MM.1S (cell line): ENCODE results near the gene BZW2.

Experiments used
- DNase-seq: peaks from one replicate; pipeline ENCODE4 v3.0.0-alpha.2; 2015
- H2AFZ ChIP-seq: fragments of 300-600 bp; sonication (generic); 2 replicates; pipeline ENCODE4 v1.6.0; 2016; ENCODE audit warnings: antibody characterized with exemption, low read length
- H3F3A ChIP-seq: fragments of 300-600 bp; sonication (generic); 2 replicates; pipeline ENCODE4 v1.6.1; 2016; ENCODE audit warnings: mild to moderate bottlenecking, antibody characterized with exemption, low read length, moderate library complexity, mixed read lengths; ENCODE audit not compliant: insufficient read depth
- H3K27ac ChIP-seq: fragments of 300-600 bp; sonication (generic); 2 replicates; pipeline ENCODE4 v1.5.1; 2016; ENCODE audit warnings: mild to moderate bottlenecking, low read length
- H3K27me3 ChIP-seq: fragments of 300-600 bp; sonication (generic); replicated peaks from 2 replicates; pipeline ENCODE4 v1.6.0; 2016; ENCODE audit warnings: low read length; ENCODE audit not compliant: insufficient read depth
- H3K36me3 ChIP-seq: fragments of 300-600 bp; sonication (generic); replicated peaks from 2 replicates; pipeline ENCODE4 v1.6.1; 2016; ENCODE audit warnings: mild to moderate bottlenecking, low read length, mixed read lengths; ENCODE audit not compliant: insufficient read depth
- H3K4me1 ChIP-seq: fragments of 300-600 bp; sonication (generic); 2 replicates; pipeline ENCODE4 v1.6.1; 2016; ENCODE audit warnings: low read length, mixed read lengths
- H3K4me2 ChIP-seq: fragments of 300-600 bp; sonication (generic); 2 replicates; pipeline ENCODE4 v1.6.0; 2016; ENCODE audit warnings: low read depth, low read length
- H3K4me3 ChIP-seq: fragments of 300-600 bp; sonication (generic); 2 replicates; pipeline ENCODE4 v1.5.1; 2016; ENCODE audit warnings: low read length, mixed read lengths
- H3K79me2 ChIP-seq: fragments of 300-600 bp; sonication (generic); 2 replicates; pipeline ENCODE4 v1.6.1; 2016; ENCODE audit warnings: mixed run types, low read length, mixed read lengths
- H3K9ac ChIP-seq: fragments of 300-600 bp; sonication (generic); 2 replicates; pipeline ENCODE4 v1.6.1; 2016; ENCODE audit warnings: low read length, mixed read lengths
- H3K9me2 ChIP-seq: fragments of 300-600 bp; sonication (generic); replicated peaks from 2 replicates; pipeline ENCODE4 v1.6.1; 2016; ENCODE audit warnings: mild to moderate bottlenecking, low read length, mixed read lengths; ENCODE audit not compliant: insufficient read depth
- H3K9me3 ChIP-seq: fragments of 300-600 bp; sonication (generic); replicated peaks from 2 replicates; pipeline ENCODE4 v1.6.1; 2016; ENCODE audit warnings: mild to moderate bottlenecking, low read length, mixed read lengths; ENCODE audit not compliant: insufficient read depth
- H4K20me1 ChIP-seq: fragments of 300-600 bp; sonication (generic); 2 replicates; pipeline ENCODE4 v1.6.1; 2016; ENCODE audit warnings: mild to moderate bottlenecking, low read length, moderate library complexity, mixed read lengths; ENCODE audit not compliant: insufficient read depth
- CTCF ChIP-seq: fragments of 300-600 bp; sonication (generic); IDR thresholded peaks from 2 replicates; pipeline ENCODE4 v1.5.1; 2016; ENCODE audit warnings: antibody characterized with exemption, low read length, mixed read lengths
- EZH2 ChIP-seq: fragments of 300-600 bp; sonication (generic); optimal IDR thresholded peaks from 2 replicates; pipeline ENCODE3; 2017; ENCODE audit warnings: low read depth, mild to moderate bottlenecking, antibody characterized with exemption, low read length, mixed read lengths
- EZH2phosphoT487 ChIP-seq: fragments of 300-600 bp; sonication (generic); IDR thresholded peaks from 2 replicates; pipeline ENCODE4 v1.6.1; 2018; ENCODE audit warnings: antibody characterized with exemption, low read length

The BZW2 gene

GRCh38 chr7:16668049-16668858 is 22.3 kb downstream of the BZW2 start:
- no peak overlapping the region for H3K27ac ChIP-seq
- peaks cover 71% of the 10 kb centered on the region for H3K79me2 ChIP-seq
- H2AFZ ChIP-seq = no peak overlapping the region
- no peak for TF ChIP-seq EZH2phosphoT487
- no peak for TF ChIP-seq CTCF
- no peak for TF ChIP-seq EZH2
- no peak overlapping the region for H3K4me3 ChIP-seq
- H3K4me2 ChIP-seq = no peak overlapping the region
- peaks cover 12% of the 10 kb centered on the region; the same call in 1 of the 2 replicates for H4K20me1 ChIP-seq
- DNase-seq = no peak
- H3K36me3 ChIP-seq = no peaks in the 10 kb centered on the region; the same call in 1 of the 2 replicates
- H3K9me3 ChIP-seq = no peaks in the 10 kb centered on the region
- no peaks in the 10 kb centered on the region for H3K27me3 ChIP-seq
- 0 out of 2 replicates have a peak, but pooled peaks cover 4% of the 10 kb centered on the region for H3K4me1 ChIP-seq
- H3K9ac ChIP-seq = no peak overlapping the region
- no peaks in the 10 kb centered on the region for H3K9me2 ChIP-seq
- H3F3A ChIP-seq = no peaks in the 10 kb centered on the region

GRCh38 chr7:16668978-16669377 is 23.0 kb downstream of the BZW2 start:
- Histone ChIP-seq H3K4me3 (no peak overlapping the region), H3K4me2 (no peak overlapping the region), H3K4me1 (0 out of 2 replicates have a peak, but pooled peaks cover 4% of the 10 kb centered on the region), H3K79me2 (peaks cover 65% of the 10 kb centered on the region), H3K36me3 (no peaks in the 10 kb centered on the region; the same call in 1 of the 2 replicates), H2AFZ (no peak overlapping the region), H3K9me2 (no peaks in the 10 kb centered on the region), H3K9ac (no peak overlapping the region), H3K27me3 (no peaks in the 10 kb centered on the region), H3K27ac (no peak overlapping the region), H3K9me3 (no peaks in the 10 kb centered on the region), H4K20me1 (peaks cover 9% of the 10 kb centered on the region; the same call in 1 of the 2 replicates), H3F3A (no peaks in the 10 kb centered on the region)
- TF ChIP-seq EZH2phosphoT487 (no peak), CTCF (no peak), EZH2 (no peak)
- DNase-seq = no peak

- Histone ChIP-seq H3K4me2 (no peak overlapping the region), H3K27ac (no peak overlapping the region), H2AFZ (no peak overlapping the region), H3F3A (no peaks in the 10 kb centered on the region), H3K9me2 (no peaks in the 10 kb centered on the region), H3K4me3 (no peak overlapping the region), H3K36me3 (no peaks in the 10 kb centered on the region; the same call in none of the 2 replicates), H3K4me1 (0 out of 2 replicates have a peak, but pooled peaks cover 4% of the 10 kb centered on the region), H3K79me2 (peaks cover 59% of the 10 kb centered on the region), H3K9ac (no peak overlapping the region), H3K9me3 (no peaks in the 10 kb centered on the region), H4K20me1 (0 out of 2 replicates have a peak, but pooled peaks cover 4% of the 10 kb centered on the region), H3K27me3 (no peaks in the 10 kb centered on the region)
- TF ChIP-seq EZH2 (no peak), EZH2phosphoT487 (no peak), CTCF (no peak)
- DNase-seq = no peak
These were observed 23.6 kb downstream of the BZW2 start for GRCh38 chr7:16669581-16669980.
